ENCODE data around the gene NKX2-2. TPM values are rescaled to one million over a fixed set of nuclear protein-coding genes. Genes with fewer than 3 reads are reported as not detected.

NKX2-2 gene
- total and polyA plus RNA-seq, 2 donors (not counting 3 experiments of a cell fraction or from before 2014, with no cell fraction given) = not detected

DNA sequence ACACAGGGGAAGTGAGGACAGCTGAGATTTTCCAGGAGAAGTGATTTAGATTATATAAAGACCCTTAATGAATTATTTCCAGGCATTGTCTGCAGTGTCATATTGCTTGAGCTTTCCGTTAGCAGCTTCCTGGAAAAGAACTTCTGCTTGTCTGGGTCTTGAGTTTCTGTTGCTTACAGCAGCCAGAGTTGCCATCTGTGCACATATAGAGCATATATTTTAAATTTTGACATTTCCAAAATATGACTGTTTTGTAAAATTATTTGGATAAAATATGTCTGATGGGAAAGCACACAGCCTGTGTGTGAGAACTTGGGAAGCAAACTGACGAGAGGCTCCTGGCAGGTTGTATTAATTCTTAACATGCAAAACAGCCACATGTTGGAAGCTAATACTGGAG lies 21.0 kb upstream of the NKX2-2 start:
- no TSS peak for BruUV-seq (replicated peaks)
- no peaks in the 10 kb centered on the region for H3K9me1 ChIP-seq (replicated peaks; ENCODE audit: control insufficient read depth, extremely low read depth, insufficient read depth, low read length)
- no peaks in the 10 kb centered on the region for H3K4me1 ChIP-seq (ENCODE audit: control insufficient read depth, extremely low read depth, insufficient read depth, low read length)
- dilution Hi-C loops (cut with MboI; ENCODE audit: extremely low pct_ligation_motif_present, low sequenced_read_pairs) = no loop called here
- no peaks in the 10 kb centered on the region for H3K9me3 ChIP-seq (replicated peaks; ENCODE audit: control insufficient read depth, insufficient read depth, low read length)
- H3K4me3 ChIP-seq (replicated peaks in 1 of 3; ENCODE audit: insufficient read depth in 1 of 3, low read depth in 1 of 3, low read length in 3 of 3) = no peak overlapping the region
- no peak for FAIRE-seq
- no peaks in the 10 kb centered on the region for H4K20me1 ChIP-seq (replicated peaks; ENCODE audit: control insufficient read depth, extremely low read depth, insufficient read depth, low read length)
- H3K36me3 ChIP-seq (ENCODE audit: control insufficient read depth in 2 of 2, extremely low read depth in 1 of 2, insufficient read depth in 2 of 2, low read length in 2 of 2) = no peaks in the 10 kb centered on the region
- H3K27me3 ChIP-seq (ENCODE audit: control insufficient read depth in 2 of 2, insufficient read depth in 2 of 2, low read length in 2 of 2) = no peaks in the 10 kb centered on the region
- no peak overlapping the region for H3K27ac ChIP-seq (ENCODE audit: insufficient read depth, low read depth, low read length)
- H3K79me2 ChIP-seq (ENCODE audit: control insufficient read depth, insufficient read depth, low read length) = no peaks in the 10 kb centered on the region
- DNase-seq (ENCODE audit: low read depth, low spot score) = no peak
- ChIA-PET CTCF (no interaction called here), POLR2A (no interaction called here)
- intact Hi-C loops (cut with micrococcal nuclease) = no loop called here
- no peak for TF ChIP-seq GATA2 (IDR thresholded peaks at IDR 0.05; ENCODE audit: insufficient read depth, insufficient read length, low read depth, low read length)
- TF ChIP-seq, protein P1, sequence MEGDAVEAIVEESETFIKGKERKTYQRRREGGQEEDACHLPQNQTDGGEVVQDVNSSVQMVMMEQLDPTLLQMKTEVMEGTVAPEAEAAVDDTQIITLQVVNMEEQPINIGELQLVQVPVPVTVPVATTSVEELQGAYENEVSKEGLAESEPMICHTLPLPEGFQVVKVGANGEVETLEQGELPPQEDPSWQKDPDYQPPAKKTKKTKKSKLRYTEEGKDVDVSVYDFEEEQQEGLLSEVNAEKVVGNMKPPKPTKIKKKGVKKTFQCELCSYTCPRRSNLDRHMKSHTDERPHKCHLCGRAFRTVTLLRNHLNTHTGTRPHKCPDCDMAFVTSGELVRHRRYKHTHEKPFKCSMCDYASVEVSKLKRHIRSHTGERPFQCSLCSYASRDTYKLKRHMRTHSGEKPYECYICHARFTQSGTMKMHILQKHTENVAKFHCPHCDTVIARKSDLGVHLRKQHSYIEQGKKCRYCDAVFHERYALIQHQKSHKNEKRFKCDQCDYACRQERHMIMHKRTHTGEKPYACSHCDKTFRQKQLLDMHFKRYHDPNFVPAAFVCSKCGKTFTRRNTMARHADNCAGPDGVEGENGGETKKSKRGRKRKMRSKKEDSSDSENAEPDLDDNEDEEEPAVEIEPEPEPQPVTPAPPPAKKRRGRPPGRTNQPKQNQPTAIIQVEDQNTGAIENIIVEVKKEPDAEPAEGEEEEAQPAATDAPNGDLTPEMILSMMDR (IDR thresholded peaks at IDR 0.05; ENCODE audit: extremely low read depth in 1 of 2, insufficient read depth in 1 of 2, low read depth in 1 of 2, low read length in 2 of 2) = no peak
- no peak for TF ChIP-seq POLR2A (IDR thresholded peaks at IDR 0.05; ENCODE audit: low read depth, low read length)
- TF ChIP-seq, protein P2, sequence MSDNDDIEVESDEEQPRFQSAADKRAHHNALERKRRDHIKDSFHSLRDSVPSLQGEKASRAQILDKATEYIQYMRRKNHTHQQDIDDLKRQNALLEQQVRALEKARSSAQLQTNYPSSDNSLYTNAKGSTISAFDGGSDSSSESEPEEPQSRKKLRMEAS (IDR thresholded peaks at IDR 0.05; ENCODE audit: insufficient read depth, insufficient read length) = no peak
- no peak for TF ChIP-seq MYC (IDR thresholded peaks at IDR 0.05; ENCODE audit: low read depth, low read length)
- TF ChIP-seq EZH2 (IDR thresholded peaks at IDR 0.05; ENCODE audit: borderline replicate concordance, low read depth, low read length, severe bottlenecking) = no peak
- no peak for TF ChIP-seq JUN (IDR thresholded peaks at IDR 0.05; ENCODE audit: borderline replicate concordance, insufficient read depth, insufficient read length, low read depth)
- TF ChIP-seq FOS (IDR thresholded peaks at IDR 0.05; ENCODE audit: borderline replicate concordance, insufficient read depth, low read length) = no peak
- no peak overlapping the region for H2AFZ ChIP-seq (ENCODE audit: low read depth, low read length)
- H3K9ac ChIP-seq (replicated peaks; ENCODE audit: extremely low read depth, insufficient read depth, low read length) = no peak overlapping the region
- H3K4me2 ChIP-seq (ENCODE audit: insufficient read depth, low read length) = no peak overlapping the region
